ENCODE data around the gene RNF130.
A peak's percentile ranks its signal among the peaks of the same experiment; 100 is the strongest.
"Not testable (repeated sequence)": the region's sequence is repeated elsewhere in the genome, so short reads cannot be mapped to it uniquely, and the experiment has no call there.

The RNF130 gene

GRCh38 chr5:180093651-180094382, 22.3 kb upstream of the RNF130 start:
- WGBS, 2 experiments (ENCODE audit: insufficient coverage in 2 of 2), result 71 to 81% methylated on average over 6 of the region's 9 CpGs
- Histone ChIP-seq H3K9me3 (ENCODE audit: control insufficient read depth, low read length) (no peaks in the 10 kb centered on the region), H3K36me3 (ENCODE audit: control insufficient read depth, insufficient read depth, low read length) (no peaks in the 10 kb centered on the region), H3K4me3 (ENCODE audit: extremely low read depth, insufficient read depth, low read length, poor library complexity, severe bottlenecking) (no peak overlapping the region), H3K4me1 (ENCODE audit: control insufficient read depth, insufficient read depth, low read length, poor library complexity, severe bottlenecking) (peaks cover 3% of the 10 kb centered on the region), H3K27ac (ENCODE audit: low read depth, low read length, severe bottlenecking) (no peak overlapping the region)

- no peak overlapping the region for H3K27ac ChIP-seq (ENCODE audit: low read depth, low read length, severe bottlenecking)
- no peaks in the 10 kb centered on the region for H3K9me3 ChIP-seq (ENCODE audit: control insufficient read depth, low read length)
- H3K4me3 ChIP-seq (ENCODE audit: extremely low read depth, insufficient read depth, low read length, poor library complexity, severe bottlenecking), result no peak overlapping the region
- H3K36me3 ChIP-seq (ENCODE audit: control insufficient read depth, insufficient read depth, low read length), result no peaks in the 10 kb centered on the region
- 94 to 100% methylated on average over 4 to 6 of the region's 6 CpGs for WGBS, 2 experiments (ENCODE audit: insufficient coverage in 2 of 2)
- H3K4me1 ChIP-seq (ENCODE audit: control insufficient read depth, insufficient read depth, low read length, poor library complexity, severe bottlenecking), result peaks cover 3% of the 10 kb centered on the region
These were observed 21.7 kb upstream of the RNF130 start for GRCh38 chr5:180093241-180093640.

GRCh38 chr5:180090769-180091546, 19.4 kb upstream of the RNF130 start:
- Histone ChIP-seq H3K4me3 (ENCODE audit: extremely low read depth, insufficient read depth, low read length, poor library complexity, severe bottlenecking) (peak overlapping the region; percentile 50), H3K36me3 (ENCODE audit: control insufficient read depth, insufficient read depth, low read length) (no peaks in the 10 kb centered on the region), H3K27ac (ENCODE audit: low read depth, low read length, severe bottlenecking) (no peak overlapping the region), H3K9me3 (ENCODE audit: control insufficient read depth, low read length) (no peaks in the 10 kb centered on the region), H3K4me1 (ENCODE audit: control insufficient read depth, insufficient read depth, low read length, poor library complexity, severe bottlenecking) (peaks cover 3% of the 10 kb centered on the region)
- 19 to 27% methylated on average over 8 to 10 of the region's 17 CpGs for WGBS, 2 experiments (ENCODE audit: insufficient coverage in 2 of 2)

- peaks cover 9% of the 10 kb centered on the region for H3K4me1 ChIP-seq (ENCODE audit: control insufficient read depth, insufficient read depth, low read length, poor library complexity, severe bottlenecking)
- peak overlapping the region; percentile 76 for H3K27ac ChIP-seq (ENCODE audit: low read depth, low read length, severe bottlenecking)
- no peaks in the 10 kb centered on the region for H3K36me3 ChIP-seq (ENCODE audit: control insufficient read depth, insufficient read depth, low read length)
- no peaks in the 10 kb centered on the region for H3K9me3 ChIP-seq (ENCODE audit: control insufficient read depth, low read length)
- H3K4me3 ChIP-seq (ENCODE audit: extremely low read depth, insufficient read depth, low read length, poor library complexity, severe bottlenecking), result peak overlapping the region; percentile 50
- WGBS, 2 experiments (ENCODE audit: insufficient coverage in 2 of 2), result 3 to 5% methylated on average over 18 to 46 of the region's 58 CpGs
These were observed 18.7 kb upstream of the RNF130 start for GRCh38 chr5:180090098-180090768.

- Histone ChIP-seq H3K4me3 (ENCODE audit: extremely low read depth, insufficient read depth, low read length, poor library complexity, severe bottlenecking) (peak overlapping the region; percentile 50), H3K27ac (ENCODE audit: low read depth, low read length, severe bottlenecking) (peak overlapping the region; percentile 76), H3K4me1 (ENCODE audit: control insufficient read depth, insufficient read depth, low read length, poor library complexity, severe bottlenecking) (peaks cover 15% of the 10 kb centered on the region)
- not testable (repeated sequence) for H3K9me3 ChIP-seq (ENCODE audit: control insufficient read depth, low read length); H3K36me3 ChIP-seq (ENCODE audit: control insufficient read depth, insufficient read depth, low read length)
- 86 to 94% methylated on average over 10 to 11 of the region's 18 CpGs for WGBS, 2 experiments (ENCODE audit: insufficient coverage in 2 of 2)
These were observed 18.1 kb upstream of the RNF130 start for GRCh38 chr5:180089628-180090027.

- peaks cover 13% of the 10 kb centered on the region for H3K4me1 ChIP-seq (ENCODE audit: control insufficient read depth, insufficient read depth, low read length, poor library complexity, severe bottlenecking)
- 92 to 94% methylated on average over 5 of the region's 8 CpGs for WGBS, 2 experiments (ENCODE audit: insufficient coverage in 2 of 2)
- no peak overlapping the region for H3K4me3 ChIP-seq (ENCODE audit: extremely low read depth, insufficient read depth, low read length, poor library complexity, severe bottlenecking)
- no peaks in the 10 kb centered on the region for H3K36me3 ChIP-seq (ENCODE audit: control insufficient read depth, insufficient read depth, low read length)
- no peaks in the 10 kb centered on the region for H3K9me3 ChIP-seq (ENCODE audit: control insufficient read depth, low read length)
- H3K27ac ChIP-seq (ENCODE audit: low read depth, low read length, severe bottlenecking), result no peak overlapping the region
These were observed 17.0 kb upstream of the RNF130 start for GRCh38 chr5:180088561-180088960.

GRCh38 chr5:180086816-180087399, 15.3 kb upstream of the RNF130 start:
- Histone ChIP-seq H3K4me3 (ENCODE audit: extremely low read depth, insufficient read depth, low read length, poor library complexity, severe bottlenecking) (no peak overlapping the region), H3K36me3 (ENCODE audit: control insufficient read depth, insufficient read depth, low read length) (no peaks in the 10 kb centered on the region), H3K27ac (ENCODE audit: low read depth, low read length, severe bottlenecking) (no peak overlapping the region), H3K9me3 (ENCODE audit: control insufficient read depth, low read length) (no peaks in the 10 kb centered on the region), H3K4me1 (ENCODE audit: control insufficient read depth, insufficient read depth, low read length, poor library complexity, severe bottlenecking) (peaks cover 13% of the 10 kb centered on the region)
- WGBS, 2 experiments (ENCODE audit: insufficient coverage in 2 of 2), result 92 to 100% methylated on average over 7 to 11 of the region's 11 CpGs

GRCh38 chr5:180085837-180086236, 14.3 kb upstream of the RNF130 start:
- Histone ChIP-seq H3K4me1 (ENCODE audit: control insufficient read depth, insufficient read depth, low read length, poor library complexity, severe bottlenecking) (peaks cover 13% of the 10 kb centered on the region), H3K36me3 (ENCODE audit: control insufficient read depth, insufficient read depth, low read length) (no peaks in the 10 kb centered on the region), H3K27ac (ENCODE audit: low read depth, low read length, severe bottlenecking) (no peak overlapping the region), H3K9me3 (ENCODE audit: control insufficient read depth, low read length) (peaks cover 2% of the 10 kb centered on the region), H3K4me3 (ENCODE audit: extremely low read depth, insufficient read depth, low read length, poor library complexity, severe bottlenecking) (no peak overlapping the region)
- WGBS, 2 experiments (ENCODE audit: insufficient coverage in 2 of 2), result 49 to 60% methylated on average over 4 to 6 of the region's 7 CpGs

- H3K27ac ChIP-seq (ENCODE audit: low read depth, low read length, severe bottlenecking), result peak overlapping the region; percentile 36
- no peak overlapping the region for H3K4me3 ChIP-seq (ENCODE audit: extremely low read depth, insufficient read depth, low read length, poor library complexity, severe bottlenecking)
- peaks cover 5% of the 10 kb centered on the region for H3K9me3 ChIP-seq (ENCODE audit: control insufficient read depth, low read length)
- H3K36me3 ChIP-seq (ENCODE audit: control insufficient read depth, insufficient read depth, low read length), result no peaks in the 10 kb centered on the region
- 82 to 84% methylated on average over 7 to 8 of the region's 13 CpGs for WGBS, 2 experiments (ENCODE audit: insufficient coverage in 2 of 2)
- peaks cover 13% of the 10 kb centered on the region for H3K4me1 ChIP-seq (ENCODE audit: control insufficient read depth, insufficient read depth, low read length, poor library complexity, severe bottlenecking)
These were observed 13.3 kb upstream of the RNF130 start for GRCh38 chr5:180084638-180085561.
